CD14-positive monocyte (primary cell): Measurements from ENCODE around the gene MYH13. TPM values are rescaled to one million over a fixed set of nuclear protein-coding genes. Genes with fewer than 3 reads are reported as not detected.

Source experiments
- DNase-seq, 3 donors: peaks; one replicate each; pipeline ENCODE4 v3.0.0-alpha.2; 2011 to 2022
- H2AFZ ChIP-seq: 2 replicates; pipeline ENCODE4 v1.6.0; 2012; ENCODE audit warnings: mild to moderate bottlenecking, low read depth, low read length, inconsistent platforms; ENCODE audit not compliant: insufficient read depth, poor library complexity, severe bottlenecking
- H3K27ac ChIP-seq, 2 donors: 1 replicate in 1 of 2; 2 replicates in 1 of 2; pipeline ENCODE4 v1.5.1; 2012 to 2013; ENCODE audit warnings: low read length in 2 of 2, control low read depth in 1 of 2, inconsistent platforms in 1 of 2, low read depth in 1 of 2, mild to moderate bottlenecking in 1 of 2
- H3K27me3 ChIP-seq, 2 donors: one replicate each; pipeline versions ENCODE4 v1.6.0 to v1.6.1; 2011 to 2013; ENCODE audit warnings: low read length in 2 of 2; ENCODE audit not compliant: control insufficient read depth in 2 of 2, insufficient read depth in 2 of 2
- H3K36me3 ChIP-seq, 2 donors: replicated peaks in 1 of 2; 1 replicate in 1 of 2; 2 replicates in 1 of 2; pipeline versions ENCODE4 v1.5.1 to v1.6.1; 2012 to 2013; ENCODE audit warnings: low read length in 2 of 2, control low read depth in 1 of 2, inconsistent platforms in 1 of 2, mild to moderate bottlenecking in 1 of 2; ENCODE audit not compliant: insufficient read depth in 2 of 2, control insufficient read depth in 1 of 2
- H3K4me1 ChIP-seq, 2 donors: 1 replicate in 1 of 2; 2 replicates in 1 of 2; pipeline versions ENCODE4 v1.5.1 to v1.6.1; 2012 to 2013; ENCODE audit warnings: low read length in 2 of 2, control low read depth in 1 of 2, inconsistent platforms in 1 of 2, mild to moderate bottlenecking in 1 of 2, moderate library complexity in 1 of 2; ENCODE audit not compliant: insufficient read depth in 2 of 2, control insufficient read depth in 1 of 2
- H3K4me2 ChIP-seq: replicated peaks from 2 replicates; pipeline ENCODE3; 2012; ENCODE audit warnings: low read length, moderate library complexity, mild to moderate bottlenecking; ENCODE audit not compliant: poor library complexity, severe bottlenecking; ENCODE audit errors: extremely low read depth
- H3K4me3 ChIP-seq, 3 experiments: fragments of 200-600 bp in 1 of 3; sonication (generic) in 1 of 3; replicated peaks in 1 of 3; 1 replicate in 2 of 3; 2 replicates in 1 of 3; pipeline ENCODE4 v1.5.1; 2011 to 2013; ENCODE audit warnings: low read length in 3 of 3, mild to moderate bottlenecking in 3 of 3, control low read depth in 2 of 3, low read depth in 2 of 3, inconsistent platforms in 1 of 3, moderate library complexity in 1 of 3
- H3K79me2 ChIP-seq: 2 replicates; pipeline ENCODE4 v1.6.0; 2012; ENCODE audit warnings: mild to moderate bottlenecking, control low read depth, inconsistent platforms, low read length, moderate library complexity; ENCODE audit not compliant: insufficient read depth
- H3K9ac ChIP-seq: 2 replicates; pipeline ENCODE4 v1.6.0; 2017; ENCODE audit warnings: low read length, mild to moderate bottlenecking; ENCODE audit not compliant: insufficient read depth, poor library complexity, severe bottlenecking
- H3K9me3 ChIP-seq, 2 donors: replicated peaks in 1 of 2; 1 replicate in 1 of 2; 2 replicates in 1 of 2; pipeline versions ENCODE4 v1.5.1 to v1.6.1; 2012 to 2013; ENCODE audit warnings: low read length in 2 of 2, control low read depth in 1 of 2; ENCODE audit not compliant: control insufficient read depth in 1 of 2, insufficient read depth in 1 of 2
- H4K20me1 ChIP-seq: 2 replicates; pipeline ENCODE4 v1.6.0; 2012; ENCODE audit warnings: mild to moderate bottlenecking, low read length, control low read depth, moderate library complexity; ENCODE audit not compliant: insufficient read depth
- H3K27ac Mint-ChIP-seq, 7 donors: one replicate each; pipeline ENCODE4 v1.8.0; 2020; ENCODE audit warnings: mild to moderate bottlenecking in 7 of 7, mixed read lengths in 7 of 7, moderate library complexity in 6 of 7, inconsistent platforms in 2 of 7
- H3K27me3 Mint-ChIP-seq, 3 donors: one replicate each; pipeline ENCODE4 v1.8.0; 2021 to 2022; ENCODE audit warnings: low read depth in 3 of 3, mild to moderate bottlenecking in 3 of 3, mixed read lengths in 3 of 3, moderate library complexity in 3 of 3, inconsistent platforms in 1 of 3
- H3K36me3 Mint-ChIP-seq, 2 donors: one replicate each; pipeline ENCODE4 v1.8.0; 2020; ENCODE audit warnings: mixed read lengths in 2 of 2, inconsistent platforms in 1 of 2, mild to moderate bottlenecking in 1 of 2
- H3K4me1 Mint-ChIP-seq: one replicate; pipeline ENCODE4 v1.8.0; 2020; ENCODE audit warnings: mild to moderate bottlenecking, mixed read lengths
- H3K4me3 Mint-ChIP-seq, 2 donors: one replicate each; pipeline ENCODE4 v1.8.0; 2020; ENCODE audit warnings: mild to moderate bottlenecking in 2 of 2, mixed read lengths in 2 of 2, moderate library complexity in 1 of 2
- H3K9me3 Mint-ChIP-seq, 7 donors: one replicate each; pipeline ENCODE4 v1.8.0; 2020 to 2022; ENCODE audit warnings: mixed read lengths in 7 of 7, mild to moderate bottlenecking in 6 of 7, moderate library complexity in 6 of 7, inconsistent platforms in 2 of 7
- CTCF ChIP-seq: fragments of 200-600 bp; IDR thresholded peaks from one replicate; pipeline ENCODE4 v1.8.0; 2022; ENCODE audit warnings: antibody characterized with exemption, mild to moderate bottlenecking
- WGBS: methylation state at CpG from one replicate; pipeline ENCODE4 v1.1.5; 2013; ENCODE audit warnings: missing lambda C conversion rate; ENCODE audit not compliant: insufficient coverage; 5-methylcytosine and 5-hydroxymethylcytosine counted together
- intact Hi-C, 2 donors: fragments of 100-400 bp; cut with micrococcal nuclease; formaldehyde crosslinking; loops; one replicate each; pipeline versions ENCODE4 v1.15.0 to v1.15.1; 2023
- polyA plus RNA-seq, 3 donors: library from polyadenylated mRNA; depleted of rRNA in 1 of 3; unstranded in 2 of 3; stranded (reverse) in 1 of 3; fragments of 300-500 nt in 2 of 3; fragments of >200 nt in 1 of 3; fragmentation: Illumina TruSeq in 2 of 3; gene quantifications; 1 replicate in 2 of 3; 2 replicates in 1 of 3; pipeline ENCODE4 v1.2.3, GENCODE V29; 2012 to 2021

Gene MYH13
- polyA plus RNA-seq, 3 donors: not detected

- Mint-ChIP-seq H3K27me3 (peaks cover 2 to 17% (median 4%) of the 10 kb centered on the region in 3 donors), H3K36me3 (no peaks in the 10 kb centered on the region), H3K4me3 (no peak overlapping the region), H3K9me3 (peaks cover 0 to 2% (median 0%) of the 10 kb centered on the region in 7 donors), H3K27ac (peak overlapping the region in 1 of 7 donors; percentile 10), H3K4me1 (peaks cover 2% of the 10 kb centered on the region)
- Histone ChIP-seq H3K27ac (no peak overlapping the region), H4K20me1 (no peaks in the 10 kb centered on the region), H3K36me3 (no peaks in the 10 kb centered on the region), H3K9ac (no peak overlapping the region), H2AFZ (no peak overlapping the region), H3K4me2 (no peak overlapping the region), H3K9me3 (no peaks in the 10 kb centered on the region), H3K4me3 (no peak overlapping the region), H3K27me3 (no peaks in the 10 kb centered on the region), H3K79me2 (no peaks in the 10 kb centered on the region), H3K4me1 (no peaks in the 10 kb centered on the region)
- TF ChIP-seq CTCF: no peak
- intact Hi-C loops: no loop called here
- 94% methylated on average over 13 of the region's 15 CpGs for WGBS
- DNase-seq: no peak
These were observed 43.6 kb downstream of the MYH13 start for GRCh38 chr17:10328971-10329923.

DNA sequence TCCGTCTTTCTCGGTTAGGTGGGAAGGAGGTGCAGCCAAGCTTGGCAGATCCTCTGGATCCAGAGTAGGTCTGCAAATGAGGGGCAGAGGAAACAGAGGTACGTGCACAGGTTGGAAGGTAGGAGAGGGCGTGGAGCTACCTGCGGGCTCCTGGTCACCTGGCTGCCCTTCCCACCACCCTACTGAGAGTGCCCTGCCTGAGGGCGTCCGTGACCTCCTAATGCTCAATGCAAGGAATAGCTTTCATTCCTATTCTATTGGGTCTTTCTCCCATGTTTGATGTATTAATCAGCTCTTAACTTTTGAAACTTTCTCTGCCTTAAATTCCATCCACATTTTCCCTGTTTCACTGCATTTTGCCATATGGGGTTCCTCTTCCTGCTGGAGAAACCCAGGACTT is 44.6 kb downstream of the MYH13 start:
- peak overlapping the region in 1 of 2 donors; percentile 31 for H3K4me3 Mint-ChIP-seq
- WGBS: 92% methylated on average over 4 of the region's 7 CpGs
- intact Hi-C loops: no loop called here

More for the DNA sequence above, 44.6 kb downstream of the MYH13 start:
- H3K9me3 ChIP-seq: no peaks in the 10 kb centered on the region
- no peaks in the 10 kb centered on the region for H3K27me3 ChIP-seq
- no peak overlapping the region for H3K9ac ChIP-seq
- peaks cover 0 to 2% (median 0%) of the 10 kb centered on the region in 7 donors for H3K9me3 Mint-ChIP-seq
- no peak overlapping the region for H3K4me2 ChIP-seq
- H3K27ac ChIP-seq: no peak overlapping the region
- no peak overlapping the region for H3K4me3 ChIP-seq
- H3K27ac Mint-ChIP-seq: peak overlapping the region in 1 of 7 donors; percentile 66
- H3K4me1 ChIP-seq: no peaks in the 10 kb centered on the region
- H3K27me3 Mint-ChIP-seq: peaks cover 2 to 15% (median 4%) of the 10 kb centered on the region in 3 donors
- H4K20me1 ChIP-seq: no peaks in the 10 kb centered on the region
- no peak overlapping the region for H2AFZ ChIP-seq
- DNase-seq: no peak
- no peaks in the 10 kb centered on the region for H3K36me3 Mint-ChIP-seq
- peaks cover 2% of the 10 kb centered on the region for H3K4me1 Mint-ChIP-seq
- no peaks in the 10 kb centered on the region for H3K79me2 ChIP-seq
- no peak for TF ChIP-seq CTCF
- no peaks in the 10 kb centered on the region for H3K36me3 ChIP-seq
